ENCODE results near the gene USP7.

DNA sequence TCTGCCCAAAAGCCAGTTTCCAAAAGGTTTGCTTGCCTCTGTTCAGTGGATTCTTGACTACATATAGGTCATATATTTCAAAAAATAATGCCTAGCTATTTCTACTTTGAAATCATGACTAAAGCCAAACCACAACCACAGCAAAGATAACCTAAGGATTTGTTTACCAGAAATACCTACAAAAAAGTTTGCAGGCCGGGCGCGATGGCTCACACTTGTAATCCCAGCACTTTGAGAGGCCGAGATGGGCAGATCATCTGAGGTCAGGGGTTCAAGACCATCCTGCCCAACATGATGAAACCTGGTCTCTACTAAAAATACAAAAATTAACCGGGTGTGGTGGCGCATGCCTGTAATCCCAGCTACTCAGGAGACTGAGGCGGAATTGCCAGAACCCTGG lies 110.1 kb downstream of the USP7 start:
- TF ChIP-seq, protein P1, sequence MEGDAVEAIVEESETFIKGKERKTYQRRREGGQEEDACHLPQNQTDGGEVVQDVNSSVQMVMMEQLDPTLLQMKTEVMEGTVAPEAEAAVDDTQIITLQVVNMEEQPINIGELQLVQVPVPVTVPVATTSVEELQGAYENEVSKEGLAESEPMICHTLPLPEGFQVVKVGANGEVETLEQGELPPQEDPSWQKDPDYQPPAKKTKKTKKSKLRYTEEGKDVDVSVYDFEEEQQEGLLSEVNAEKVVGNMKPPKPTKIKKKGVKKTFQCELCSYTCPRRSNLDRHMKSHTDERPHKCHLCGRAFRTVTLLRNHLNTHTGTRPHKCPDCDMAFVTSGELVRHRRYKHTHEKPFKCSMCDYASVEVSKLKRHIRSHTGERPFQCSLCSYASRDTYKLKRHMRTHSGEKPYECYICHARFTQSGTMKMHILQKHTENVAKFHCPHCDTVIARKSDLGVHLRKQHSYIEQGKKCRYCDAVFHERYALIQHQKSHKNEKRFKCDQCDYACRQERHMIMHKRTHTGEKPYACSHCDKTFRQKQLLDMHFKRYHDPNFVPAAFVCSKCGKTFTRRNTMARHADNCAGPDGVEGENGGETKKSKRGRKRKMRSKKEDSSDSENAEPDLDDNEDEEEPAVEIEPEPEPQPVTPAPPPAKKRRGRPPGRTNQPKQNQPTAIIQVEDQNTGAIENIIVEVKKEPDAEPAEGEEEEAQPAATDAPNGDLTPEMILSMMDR (IDR thresholded peaks at IDR 0.05) = no peak
- no peak for TF ChIP-seq POLR2A (IDR thresholded peaks at IDR 0.05)
- no peak for TF ChIP-seq POLR2AphosphoS5 (IDR thresholded peaks at IDR 0.05)

Measured in breast epithelium (tissue), 3 donors.